ENCODE measurements around the gene STK39.

The STK39 gene

GRCh38 chr2:168203762-168204693 is 43.4 kb downstream of the STK39 start:
- no peak for DNase-seq

GRCh38 chr2:168201584-168202116 is 45.7 kb downstream of the STK39 start:
- no peak for DNase-seq

- DNase-seq: no peak
Measured at GRCh38 chr2:168200930-168201583, 46.3 kb downstream of the STK39 start.

GRCh38 chr2:168198476-168199207 is 48.8 kb downstream of the STK39 start:
- DNase-seq: no peak

GRCh38 chr2:168196764-168197180 is 50.6 kb downstream of the STK39 start:
- DNase-seq: no peak

GRCh38 chr2:168194784-168195522 is 52.4 kb downstream of the STK39 start:
- DNase-seq: no peak

- peak; percentile 30 for DNase-seq
Measured at GRCh38 chr2:168192839-168193616, 54.4 kb downstream of the STK39 start.

GRCh38 chr2:168191955-168192785 is 55.2 kb downstream of the STK39 start:
- DNase-seq: no peak

- DNase-seq: no peak
Measured at GRCh38 chr2:168190590-168191336, 56.6 kb downstream of the STK39 start.

- DNase-seq: no peak
Measured at GRCh38 chr2:168189835-168190569, 57.4 kb downstream of the STK39 start.

- no peak for DNase-seq
Measured at GRCh38 chr2:168188002-168188401, 59.4 kb downstream of the STK39 start.

GRCh38 chr2:168186452-168186851 is 60.9 kb downstream of the STK39 start:
- DNase-seq: no peak

GRCh38 chr2:168185583-168186274 is 61.7 kb downstream of the STK39 start:
- DNase-seq: peak; percentile 5

- no peak for DNase-seq
Measured at GRCh38 chr2:168184681-168185513, 62.5 kb downstream of the STK39 start.

GRCh38 chr2:168183308-168183997 is 63.9 kb downstream of the STK39 start:
- no peak for DNase-seq

GRCh38 chr2:168182550-168183249 is 64.7 kb downstream of the STK39 start:
- no peak for DNase-seq

Data from OCI-M1 (cell line).